Karpas-422 (cell line): ENCODE results near the gene KRTAP10-8. TPM values are rescaled to one million over a fixed set of nuclear protein-coding genes. Genes with fewer than 3 reads are reported as not detected.

ENCODE experiments used
- DNase-seq: peaks from one replicate; pipeline ENCODE4 v3.0.0-alpha.2; 2015
- H2AFZ ChIP-seq: fragments of 200-600 bp; sonication (generic); 2 replicates; pipeline ENCODE4 v1.6.1; 2014; ENCODE audit warnings: antibody characterized with exemption, low read length, mixed read lengths
- H3K27ac ChIP-seq: fragments of 200-600 bp; sonication (generic); 2 replicates; pipeline ENCODE4 v1.5.1; 2014; ENCODE audit warnings: mild to moderate bottlenecking, low read length, moderate library complexity
- H3K27me3 ChIP-seq: fragments of 200-600 bp; sonication (generic); 2 replicates; pipeline ENCODE4 v1.6.1; 2014; ENCODE audit warnings: low read length, mixed read lengths
- H3K36me3 ChIP-seq: fragments of 200-600 bp; sonication (generic); 2 replicates; pipeline ENCODE4 v1.6.1; 2014; ENCODE audit warnings: low read length, mixed read lengths; ENCODE audit not compliant: insufficient read depth
- H3K4me1 ChIP-seq: fragments of 200-600 bp; sonication (generic); 2 replicates; pipeline ENCODE4 v1.6.1; 2014; ENCODE audit warnings: mild to moderate bottlenecking, low read length, mixed read lengths
- H3K4me2 ChIP-seq: fragments of 200-600 bp; sonication (generic); 2 replicates; pipeline ENCODE4 v1.6.1; 2014; ENCODE audit warnings: low read length, low read depth, mild to moderate bottlenecking; ENCODE audit not compliant: poor library complexity, severe bottlenecking
- H3K4me3 ChIP-seq: fragments of 200-600 bp; sonication (generic); 2 replicates; pipeline ENCODE4 v1.5.1; 2014; ENCODE audit warnings: mild to moderate bottlenecking, antibody characterized with exemption, low read length, mixed read lengths
- H3K79me2 ChIP-seq: fragments of 200-600 bp; sonication (generic); 2 replicates; pipeline ENCODE4 v1.6.1; 2014; ENCODE audit warnings: mild to moderate bottlenecking, low read length, mixed read lengths
- H3K9ac ChIP-seq: fragments of 200-600 bp; sonication (generic); 2 replicates; pipeline ENCODE4 v1.6.0; 2014; ENCODE audit warnings: low read length
- H3K9me2 ChIP-seq: fragments of 200-600 bp; sonication (generic), shearing (Covaris generic); replicated peaks from 2 replicates; pipeline ENCODE4 v1.6.0; 2014; ENCODE audit warnings: mild to moderate bottlenecking, low read length, moderate library complexity; ENCODE audit not compliant: insufficient read depth
- H3K9me3 ChIP-seq: fragments of 300-700, 200-600 bp; sonication (generic); 2 replicates; pipeline ENCODE4 v1.6.1; 2014; ENCODE audit warnings: low read length, mixed read lengths
- H4K20me1 ChIP-seq: fragments of 200-600 bp; sonication (generic); 2 replicates; pipeline ENCODE4 v1.6.1; 2014; ENCODE audit warnings: mild to moderate bottlenecking, antibody characterized with exemption, low read length, low read depth; ENCODE audit not compliant: insufficient read depth
- total RNA-seq: library from RNA; depleted of rRNA; stranded (reverse); fragments of >200 nt; shearing (Covaris generic); gene quantifications from 2 replicates; pipeline ENCODE4 v1.2.3, GENCODE V29; 2014; ENCODE audit warnings: low replicate concordance

Gene KRTAP10-8
- total RNA-seq, 1 experiment from 2014 or later = not detected

- Histone ChIP-seq H3K9me3 (no peaks in the 10 kb centered on the region), H3K4me1 (peaks cover 7% of the 10 kb centered on the region), H3K27ac (no peak overlapping the region), H2AFZ (no peak overlapping the region), H4K20me1 (no peaks in the 10 kb centered on the region), H3K4me2 (no peak overlapping the region), H3K4me3 (no peak overlapping the region), H3K27me3 (no peaks in the 10 kb centered on the region), H3K9me2 (no peaks in the 10 kb centered on the region), H3K36me3 (no peaks in the 10 kb centered on the region), H3K79me2 (no peaks in the 10 kb centered on the region), H3K9ac (no peak overlapping the region)
- no peak for DNase-seq
These were observed 5.2 kb downstream of the KRTAP10-8 start for GRCh38 chr21:44617071-44617501.

GRCh38 chr21:44618504-44618903 is 6.6 kb downstream of the KRTAP10-8 start:
- Histone ChIP-seq H3K9me2 (no peaks in the 10 kb centered on the region), H4K20me1 (no peaks in the 10 kb centered on the region), H3K9ac (no peak overlapping the region), H3K79me2 (no peaks in the 10 kb centered on the region), H3K9me3 (peaks cover 1% of the 10 kb centered on the region; the same call in 1 of the 2 replicates), H3K27ac (no peak overlapping the region), H3K4me1 (peaks cover 7% of the 10 kb centered on the region), H2AFZ (peak overlapping the region; percentile 83), H3K4me3 (0 out of 2 replicates have a peak overlapping the region, but pooled peaks have one; percentile 18), H3K4me2 (no peak overlapping the region), H3K36me3 (no peaks in the 10 kb centered on the region), H3K27me3 (no peaks in the 10 kb centered on the region)
- peak; percentile 62 for DNase-seq

GRCh38 chr21:44618909-44619308 is 7.0 kb downstream of the KRTAP10-8 start:
- peaks cover 4% of the 10 kb centered on the region; the same call in 1 of the 2 replicates for H3K9me3 ChIP-seq
- H3K4me3 ChIP-seq = 0 out of 2 replicates have a peak overlapping the region, but pooled peaks have one; percentile 18
- H3K9me2 ChIP-seq = no peaks in the 10 kb centered on the region
- DNase-seq = peak; percentile 46
- no peaks in the 10 kb centered on the region for H3K79me2 ChIP-seq
- no peak overlapping the region for H3K9ac ChIP-seq
- no peaks in the 10 kb centered on the region for H4K20me1 ChIP-seq
- no peak overlapping the region for H3K27ac ChIP-seq
- H3K36me3 ChIP-seq = no peaks in the 10 kb centered on the region
- no peaks in the 10 kb centered on the region for H3K27me3 ChIP-seq
- H3K4me2 ChIP-seq = no peak overlapping the region
- H3K4me1 ChIP-seq = peaks cover 7% of the 10 kb centered on the region
- peak overlapping the region; percentile 83 for H2AFZ ChIP-seq

- Histone ChIP-seq H3K27ac (no peak overlapping the region), H3K79me2 (no peaks in the 10 kb centered on the region), H3K9me3 (peaks cover 4% of the 10 kb centered on the region; the same call in 1 of the 2 replicates), H2AFZ (no peak overlapping the region), H3K9me2 (no peaks in the 10 kb centered on the region), H3K4me3 (no peak overlapping the region), H3K27me3 (no peaks in the 10 kb centered on the region), H3K9ac (no peak overlapping the region), H3K4me1 (peaks cover 7% of the 10 kb centered on the region), H3K4me2 (no peak overlapping the region), H3K36me3 (no peaks in the 10 kb centered on the region), H4K20me1 (no peaks in the 10 kb centered on the region)
- no peak for DNase-seq
These were observed 8.0 kb downstream of the KRTAP10-8 start for GRCh38 chr21:44619886-44620285.

- H3K4me2 ChIP-seq = no peak overlapping the region
- no peaks in the 10 kb centered on the region for H3K36me3 ChIP-seq
- no peak overlapping the region for H3K9ac ChIP-seq
- no peak overlapping the region for H3K4me3 ChIP-seq
- peaks cover 4% of the 10 kb centered on the region for H3K4me1 ChIP-seq
- no peak for DNase-seq
- no peaks in the 10 kb centered on the region for H3K79me2 ChIP-seq
- H4K20me1 ChIP-seq = no peaks in the 10 kb centered on the region
- no peaks in the 10 kb centered on the region for H3K27me3 ChIP-seq
- H3K27ac ChIP-seq = no peak overlapping the region
- no peaks in the 10 kb centered on the region for H3K9me2 ChIP-seq
- H2AFZ ChIP-seq = no peak overlapping the region
- H3K9me3 ChIP-seq = peaks cover 4% of the 10 kb centered on the region; the same call in 1 of the 2 replicates
These were observed 11.7 kb downstream of the KRTAP10-8 start for GRCh38 chr21:44623575-44623974.

GRCh38 chr21:44625756-44626155 is 13.9 kb downstream of the KRTAP10-8 start:
- Histone ChIP-seq H3K36me3 (0 out of 2 replicates have a peak, but pooled peaks cover 1% of the 10 kb centered on the region), H3K9ac (no peak overlapping the region), H3K27me3 (no peaks in the 10 kb centered on the region), H3K4me2 (no peak overlapping the region), H4K20me1 (no peaks in the 10 kb centered on the region), H3K4me1 (no peaks in the 10 kb centered on the region), H3K27ac (no peak overlapping the region), H3K9me2 (no peaks in the 10 kb centered on the region), H3K79me2 (no peaks in the 10 kb centered on the region), H3K4me3 (no peak overlapping the region), H3K9me3 (peaks cover 10% of the 10 kb centered on the region), H2AFZ (no peak overlapping the region)
- DNase-seq = no peak

GRCh38 chr21:44626262-44626661 is 14.4 kb downstream of the KRTAP10-8 start:
- no peak overlapping the region for H3K4me3 ChIP-seq
- H3K4me1 ChIP-seq = no peaks in the 10 kb centered on the region

GRCh38 chr21:44626673-44627143 is 14.8 kb downstream of the KRTAP10-8 start, which contains the start of gene KRTAP10-9:
TSS of gene KRTAP10-9 (plus strand) at chr21:44627093. CDS start at chr21:44627172, 79 bp downstream.
- no peak within 1 kb of the TSS for H3K4me2 ChIP-seq
- H3K4me3 ChIP-seq = no peak within 1 kb of the TSS
- no peaks in the 10 kb centered on the region for H3K4me1 ChIP-seq
- no peaks in the 10 kb centered on the region for H3K9me2 ChIP-seq
- no peak within 1 kb of the TSS for H3K9ac ChIP-seq
- H4K20me1 ChIP-seq = no peaks in the 10 kb centered on the region
- DNase-seq = no peak
- H3K9me3 ChIP-seq = peaks cover 15% of the 10 kb centered on the region
- H3K79me2 ChIP-seq = no peaks in the 10 kb centered on the region
- no peak within 1 kb of the TSS for H2AFZ ChIP-seq
- H3K36me3 ChIP-seq = 0 out of 2 replicates have a peak, but pooled peaks cover 3% of the 10 kb centered on the region
- H3K27ac ChIP-seq = no peak within 1 kb of the TSS
- no peaks in the 10 kb centered on the region for H3K27me3 ChIP-seq

More at GRCh38 chr21:44626262-44626661, 14.4 kb downstream of the KRTAP10-8 start:
- no peaks in the 10 kb centered on the region for H3K9me2 ChIP-seq
- H3K79me2 ChIP-seq = no peaks in the 10 kb centered on the region
- no peaks in the 10 kb centered on the region for H3K27me3 ChIP-seq
- no peak overlapping the region for H3K9ac ChIP-seq
- no peak overlapping the region for H3K27ac ChIP-seq
- no peak overlapping the region for H2AFZ ChIP-seq
- no peaks in the 10 kb centered on the region for H4K20me1 ChIP-seq
- H3K9me3 ChIP-seq = peaks cover 15% of the 10 kb centered on the region
- no peak for DNase-seq
- H3K36me3 ChIP-seq = 0 out of 2 replicates have a peak, but pooled peaks cover 3% of the 10 kb centered on the region
- H3K4me2 ChIP-seq = no peak overlapping the region
